Measurements from ENCODE around the gene HRNR. TPM values are rescaled to one million over a fixed set of nuclear protein-coding genes. Genes with fewer than 3 reads are reported as not detected.
A peak's percentile ranks its signal among the peaks of the same experiment; 100 is the strongest.

HRNR gene
- total RNA-seq, 1 donor from 2014 or later, result not detected

DNA sequence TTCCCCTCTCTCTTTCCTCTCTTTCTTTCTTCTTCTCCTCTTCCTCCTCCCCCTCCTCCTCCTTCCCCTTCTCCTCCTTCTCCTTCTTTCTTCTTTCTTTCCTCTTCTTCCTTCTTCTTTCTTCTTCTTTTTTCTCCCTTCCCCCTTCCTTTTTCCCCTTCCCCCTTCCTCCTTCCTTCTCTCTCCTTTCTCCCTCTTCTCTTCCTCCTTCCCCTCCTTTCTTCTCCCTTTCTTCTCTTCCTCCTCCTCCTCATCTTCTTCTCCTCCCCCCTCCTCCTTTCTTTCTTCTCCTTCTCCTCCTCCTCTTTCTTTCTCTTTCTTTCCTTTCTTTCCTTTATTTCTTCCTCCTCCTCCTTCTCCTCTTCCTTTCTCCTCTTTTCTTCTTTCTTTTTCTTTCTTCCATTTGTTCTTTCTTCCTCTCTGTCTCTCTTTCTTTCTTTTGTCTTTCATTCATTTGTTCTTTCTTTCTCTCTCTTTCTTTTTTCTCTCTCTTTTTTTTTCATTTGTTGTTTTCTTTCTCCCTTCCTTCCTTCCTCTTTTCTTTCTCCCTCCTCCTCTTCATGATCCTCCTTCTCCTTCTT lies 26.5 kb downstream of the HRNR start:
- Mint-ChIP-seq H3K27me3 (ENCODE audit: unreplicated experiment) (peaks cover 5% of the 10 kb centered on the region), H3K36me3 (ENCODE audit: low read depth, unreplicated experiment) (no peaks in the 10 kb centered on the region), H3K4me3 (ENCODE audit: unreplicated experiment) (no peak overlapping the region), H3K4me1 (ENCODE audit: unreplicated experiment) (peaks cover 4% of the 10 kb centered on the region), H3K27ac (ENCODE audit: unreplicated experiment) (no peak overlapping the region), H3K9me3 (ENCODE audit: unreplicated experiment) (no peaks in the 10 kb centered on the region)
- TF ChIP-seq, protein P1, sequence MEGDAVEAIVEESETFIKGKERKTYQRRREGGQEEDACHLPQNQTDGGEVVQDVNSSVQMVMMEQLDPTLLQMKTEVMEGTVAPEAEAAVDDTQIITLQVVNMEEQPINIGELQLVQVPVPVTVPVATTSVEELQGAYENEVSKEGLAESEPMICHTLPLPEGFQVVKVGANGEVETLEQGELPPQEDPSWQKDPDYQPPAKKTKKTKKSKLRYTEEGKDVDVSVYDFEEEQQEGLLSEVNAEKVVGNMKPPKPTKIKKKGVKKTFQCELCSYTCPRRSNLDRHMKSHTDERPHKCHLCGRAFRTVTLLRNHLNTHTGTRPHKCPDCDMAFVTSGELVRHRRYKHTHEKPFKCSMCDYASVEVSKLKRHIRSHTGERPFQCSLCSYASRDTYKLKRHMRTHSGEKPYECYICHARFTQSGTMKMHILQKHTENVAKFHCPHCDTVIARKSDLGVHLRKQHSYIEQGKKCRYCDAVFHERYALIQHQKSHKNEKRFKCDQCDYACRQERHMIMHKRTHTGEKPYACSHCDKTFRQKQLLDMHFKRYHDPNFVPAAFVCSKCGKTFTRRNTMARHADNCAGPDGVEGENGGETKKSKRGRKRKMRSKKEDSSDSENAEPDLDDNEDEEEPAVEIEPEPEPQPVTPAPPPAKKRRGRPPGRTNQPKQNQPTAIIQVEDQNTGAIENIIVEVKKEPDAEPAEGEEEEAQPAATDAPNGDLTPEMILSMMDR (IDR thresholded peaks at IDR 0.05; ENCODE audit: unreplicated experiment), result no peak
- DNase-seq (ENCODE audit: low spot score), result no peak

DNA sequence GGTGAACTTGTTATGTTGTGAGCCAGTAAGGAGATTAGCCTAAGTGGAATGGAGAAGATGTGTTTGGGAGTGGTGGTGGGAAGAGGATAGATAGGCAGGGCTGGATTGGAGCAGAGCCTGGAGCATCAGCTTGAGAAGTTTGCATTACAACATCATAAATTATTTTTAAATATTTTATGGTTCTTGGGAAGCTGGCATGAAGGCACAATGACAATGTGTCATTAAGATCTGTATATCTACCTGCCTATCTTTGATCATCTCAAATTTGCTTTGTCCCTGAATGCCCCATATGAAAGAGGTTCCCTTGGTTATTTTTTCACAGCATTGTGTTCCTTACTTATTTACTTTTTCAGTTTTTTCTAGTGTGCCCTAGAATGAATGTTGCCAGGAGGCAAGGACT lies 32.3 kb downstream of the HRNR start:
- H3K4me1 Mint-ChIP-seq (ENCODE audit: unreplicated experiment), result no peaks in the 10 kb centered on the region
- no peaks in the 10 kb centered on the region for H3K36me3 Mint-ChIP-seq (ENCODE audit: low read depth, unreplicated experiment)
- DNase-seq (ENCODE audit: low spot score), result no peak
- no peak overlapping the region for H3K4me3 Mint-ChIP-seq (ENCODE audit: unreplicated experiment)
- H3K27ac Mint-ChIP-seq (ENCODE audit: unreplicated experiment), result no peak overlapping the region
- H3K27me3 Mint-ChIP-seq (ENCODE audit: unreplicated experiment), result peaks cover 1% of the 10 kb centered on the region
- TF ChIP-seq, protein P1 (IDR thresholded peaks at IDR 0.05; ENCODE audit: unreplicated experiment), result no peak
- no peaks in the 10 kb centered on the region for H3K9me3 Mint-ChIP-seq (ENCODE audit: unreplicated experiment)

DNA sequence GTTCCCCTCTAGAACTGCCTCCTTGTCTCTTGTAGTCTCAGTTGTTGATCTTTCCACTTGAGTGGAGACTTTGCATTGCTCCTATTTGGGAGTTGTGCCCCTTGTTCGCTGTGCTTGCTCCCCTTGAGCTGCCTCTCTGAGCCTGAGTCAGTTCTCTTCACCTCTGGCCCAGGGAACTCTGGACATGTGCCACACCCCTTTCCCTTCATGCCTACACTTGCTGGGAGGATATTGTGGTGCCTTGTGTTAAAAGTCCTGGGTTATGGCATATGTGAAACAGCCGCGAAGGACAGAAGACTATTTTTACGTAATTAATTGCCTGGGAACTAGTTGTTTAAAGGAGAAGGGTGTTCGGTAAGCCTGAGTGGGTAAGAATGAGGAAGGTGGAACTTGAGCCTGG lies 32.7 kb downstream of the HRNR start:
- H3K27ac Mint-ChIP-seq (ENCODE audit: unreplicated experiment), result no peak overlapping the region
- H3K27me3 Mint-ChIP-seq (ENCODE audit: unreplicated experiment), result peaks cover 1% of the 10 kb centered on the region
- H3K4me3 Mint-ChIP-seq (ENCODE audit: unreplicated experiment), result no peak overlapping the region
- no peak for DNase-seq (ENCODE audit: low spot score)
- TF ChIP-seq, protein P1 (IDR thresholded peaks at IDR 0.05; ENCODE audit: unreplicated experiment), result no peak
- no peaks in the 10 kb centered on the region for H3K4me1 Mint-ChIP-seq (ENCODE audit: unreplicated experiment)
- H3K36me3 Mint-ChIP-seq (ENCODE audit: low read depth, unreplicated experiment), result no peaks in the 10 kb centered on the region
- H3K9me3 Mint-ChIP-seq (ENCODE audit: unreplicated experiment), result no peaks in the 10 kb centered on the region

DNA sequence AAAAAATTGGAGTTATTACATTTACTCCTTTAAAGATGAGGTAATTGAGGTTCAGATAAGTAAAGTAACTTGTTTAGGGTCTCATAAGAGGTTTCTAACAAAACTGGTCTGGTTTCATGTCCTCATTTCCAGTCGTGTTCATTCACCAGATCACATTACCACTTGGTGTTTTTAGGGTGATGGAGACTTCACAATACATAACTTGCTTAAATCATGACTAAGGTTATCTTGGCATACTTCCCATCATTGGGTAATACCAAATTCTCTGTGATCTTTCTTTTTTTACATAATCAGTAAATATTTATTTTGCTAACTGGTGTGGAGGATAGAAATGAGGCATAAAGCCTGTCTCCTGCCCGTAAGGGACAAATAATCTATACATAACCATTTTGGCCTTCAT lies 33.4 kb downstream of the HRNR start:
- Mint-ChIP-seq H3K27me3 (ENCODE audit: unreplicated experiment) (peaks cover under 1% of the 10 kb centered on the region), H3K27ac (ENCODE audit: unreplicated experiment) (no peak overlapping the region), H3K4me1 (ENCODE audit: unreplicated experiment) (no peaks in the 10 kb centered on the region), H3K4me3 (ENCODE audit: unreplicated experiment) (no peak overlapping the region), H3K36me3 (ENCODE audit: low read depth, unreplicated experiment) (no peaks in the 10 kb centered on the region), H3K9me3 (ENCODE audit: unreplicated experiment) (no peaks in the 10 kb centered on the region)
- TF ChIP-seq, protein P1 (IDR thresholded peaks at IDR 0.05; ENCODE audit: unreplicated experiment), result no peak
- DNase-seq (ENCODE audit: low spot score), result no peak

DNA sequence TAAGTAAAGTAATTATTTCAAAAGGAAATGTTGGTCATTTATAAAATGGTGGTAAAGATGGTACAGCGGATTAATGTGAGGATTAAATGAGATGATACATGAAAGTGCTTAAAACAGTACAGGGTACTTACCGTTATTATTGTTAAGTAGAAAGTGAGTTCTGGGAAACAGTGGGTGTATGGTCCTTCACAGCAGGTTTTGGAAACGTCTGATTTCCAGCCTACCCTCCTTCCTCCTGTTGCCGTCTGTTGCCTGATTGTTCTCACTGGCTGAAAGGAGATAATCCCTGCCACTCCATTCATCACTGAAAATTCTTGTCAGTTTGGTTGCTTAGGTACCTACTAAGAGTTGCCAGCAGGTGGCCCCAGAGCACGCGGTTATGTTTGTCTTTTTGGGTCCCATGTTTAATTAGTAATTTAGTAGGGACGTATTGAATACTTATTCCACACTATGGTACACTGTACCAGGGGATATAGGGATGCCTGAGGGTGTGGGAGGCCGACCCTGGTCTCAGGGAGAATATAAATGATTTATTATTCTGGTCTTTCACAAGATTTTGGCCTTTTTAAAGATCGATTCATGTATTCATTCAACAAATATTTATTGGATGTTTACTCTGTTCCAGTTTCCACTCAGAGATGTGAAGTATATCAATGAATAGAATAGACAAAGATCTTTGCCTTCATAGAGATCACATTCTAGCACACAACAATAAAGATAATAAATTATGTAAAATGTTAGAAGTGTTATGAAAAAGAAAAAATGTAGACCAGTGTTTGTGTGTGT lies 34.1 kb downstream of the HRNR start:
- H3K27me3 Mint-ChIP-seq (ENCODE audit: unreplicated experiment), result no peaks in the 10 kb centered on the region
- H3K27ac Mint-ChIP-seq (ENCODE audit: unreplicated experiment), result no peak overlapping the region
- no peak overlapping the region for H3K4me3 Mint-ChIP-seq (ENCODE audit: unreplicated experiment)
- DNase-seq (ENCODE audit: low spot score), result peak; percentile 60
- no peaks in the 10 kb centered on the region for H3K4me1 Mint-ChIP-seq (ENCODE audit: unreplicated experiment)
- H3K36me3 Mint-ChIP-seq (ENCODE audit: low read depth, unreplicated experiment), result no peaks in the 10 kb centered on the region
- TF ChIP-seq, protein P1 (IDR thresholded peaks at IDR 0.05; ENCODE audit: unreplicated experiment), result peak; percentile 83
- no peaks in the 10 kb centered on the region for H3K9me3 Mint-ChIP-seq (ENCODE audit: unreplicated experiment)

Data from endothelial cell (in vitro differentiated cells).